HEK293T (cell line): Measurements from ENCODE around the gene FILIP1L.

Experiments used
- CTCF ChIA-PET: fragments of 350-600 bp; formaldehyde crosslinking; extraction: SDS; loops from one replicate; lab custom pipeline; 2021; ENCODE audit warnings: antibody characterized with exemption, inconsistent platforms; lab: Yijun Ruan, JAX
- POLR2A ChIA-PET: fragments of 350-600 bp; formaldehyde crosslinking; extraction: SDS; loops from one replicate; lab custom pipeline; 2020; ENCODE audit warnings: antibody characterized with exemption, inconsistent platforms; lab: Yijun Ruan, JAX
- DNase-seq: peaks from one replicate; pipeline ENCODE4 v3.0.0; 2012; ENCODE audit warnings: mixed read lengths; ENCODE audit errors: extremely low spot score
- ARNT ChIP-seq: fragments of 450-650 bp; IDR thresholded peaks from 2 replicates; pipeline ENCODE4 v1.6.1; 2017; ENCODE audit warnings: mild to moderate bottlenecking
- BHLHE40 ChIP-seq: fragments of 450-650 bp; IDR thresholded peaks from 2 replicates; pipeline ENCODE4 v1.6.1; 2016; ENCODE audit warnings: mild to moderate bottlenecking, moderate library complexity, borderline replicate concordance
- CTBP1 ChIP-seq: fragments of 450-650 bp; IDR thresholded peaks from 2 replicates; pipeline ENCODE4 v1.6.1; 2016; ENCODE audit warnings: borderline replicate concordance
- ELF4 ChIP-seq: fragments of 450-650 bp; IDR thresholded peaks from 2 replicates; pipeline ENCODE4 v1.6.1; 2017; ENCODE audit warnings: antibody characterized with exemption
- FOXA1 ChIP-seq: fragments of 450-650 bp; IDR thresholded peaks from 2 replicates; pipeline ENCODE4 v1.6.1; 2016; ENCODE audit warnings: mild to moderate bottlenecking
- FOXK2 ChIP-seq: fragments of 450-650 bp; IDR thresholded peaks from 2 replicates; pipeline ENCODE4 v1.6.1; 2016; ENCODE audit warnings: mild to moderate bottlenecking
- FOXM1 ChIP-seq: fragments of 450-650 bp; IDR thresholded peaks from 2 replicates; pipeline ENCODE4 v1.6.1; 2017; ENCODE audit warnings: mild to moderate bottlenecking, borderline replicate concordance
- HDGF ChIP-seq: fragments of 450-650 bp; IDR thresholded peaks from 2 replicates; pipeline ENCODE4 v1.6.1; 2017; ENCODE audit warnings: antibody characterized with exemption, borderline replicate concordance
- L3MBTL2 ChIP-seq: fragments of 450-650 bp; conservative IDR thresholded peaks from 2 replicates; pipeline ENCODE4 v1.6.1; 2016; ENCODE audit warnings: mild to moderate bottlenecking
- LEF1 ChIP-seq: fragments of 450-650 bp; IDR thresholded peaks from 2 replicates; pipeline ENCODE4 v1.6.1; 2017; ENCODE audit warnings: mild to moderate bottlenecking, borderline replicate concordance
- NFRKB ChIP-seq: fragments of 450-650 bp; IDR thresholded peaks from 2 replicates; pipeline ENCODE4 v1.6.1; 2016; ENCODE audit warnings: mild to moderate bottlenecking, moderate library complexity
- SP1 ChIP-seq: fragments of 450-650 bp; IDR thresholded peaks from 2 replicates; pipeline ENCODE4 v1.6.1; 2017
- SUZ12 ChIP-seq: fragments of 450-650 bp; IDR thresholded peaks from 2 replicates; pipeline ENCODE4 v1.6.1; 2016; ENCODE audit warnings: mild to moderate bottlenecking
- TARDBP ChIP-seq: fragments of 450-650 bp; IDR thresholded peaks from 2 replicates; pipeline ENCODE4 v1.6.1; 2016
- ZNF384 ChIP-seq: fragments of 450-650 bp; IDR thresholded peaks from 2 replicates; pipeline ENCODE4 v1.6.1; 2016
- TF ChIP-seq, protein P1 (sequence below): fragments of 450-650 bp; IDR thresholded peaks from 2 replicates; pipeline ENCODE4 v1.6.1; 2016

The FILIP1L gene

DNA sequence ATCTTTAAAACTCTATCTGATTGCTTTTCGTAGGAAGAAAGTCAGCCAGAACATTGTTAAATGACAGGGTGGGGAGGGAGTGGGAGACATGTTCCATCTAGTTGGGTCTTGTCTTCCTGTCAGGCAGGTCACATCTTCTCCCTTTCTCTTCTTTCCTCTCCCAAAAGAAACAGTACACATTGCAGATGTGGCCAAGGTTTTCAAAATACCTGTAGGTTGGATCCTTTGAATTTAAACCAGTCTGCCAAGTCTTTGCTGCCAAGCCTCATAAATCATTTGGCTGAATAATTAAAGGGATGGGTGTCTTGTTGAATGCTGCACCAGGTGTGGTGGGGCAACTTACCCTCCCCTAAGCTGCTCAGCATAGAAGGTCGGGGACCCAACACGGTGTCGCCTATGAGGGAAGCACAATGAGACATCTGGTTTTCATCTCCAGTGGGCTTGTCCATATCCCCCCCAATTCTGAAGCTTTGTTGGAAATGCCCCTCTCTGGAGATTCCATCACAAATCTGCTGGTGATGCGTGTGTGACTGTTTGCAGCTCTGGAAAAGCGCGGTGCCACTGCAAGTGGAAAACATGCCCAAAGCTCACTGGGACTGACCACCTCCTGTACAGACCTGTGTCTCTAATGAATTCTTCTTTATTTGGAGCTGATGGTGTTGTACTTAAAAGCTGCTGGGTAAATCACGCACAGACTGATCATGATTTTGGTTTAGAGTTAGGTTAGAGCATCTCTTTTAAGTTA is 112.6 kb downstream of the FILIP1L start:
- POLR2A ChIA-PET = interaction anchor here (1.1 kb wide), 1 partner anchor 57 kb away, joined by 3 read pairs; no protein-coding TSS in a partner anchor
- CTCF ChIA-PET = no interaction called here

DNA sequence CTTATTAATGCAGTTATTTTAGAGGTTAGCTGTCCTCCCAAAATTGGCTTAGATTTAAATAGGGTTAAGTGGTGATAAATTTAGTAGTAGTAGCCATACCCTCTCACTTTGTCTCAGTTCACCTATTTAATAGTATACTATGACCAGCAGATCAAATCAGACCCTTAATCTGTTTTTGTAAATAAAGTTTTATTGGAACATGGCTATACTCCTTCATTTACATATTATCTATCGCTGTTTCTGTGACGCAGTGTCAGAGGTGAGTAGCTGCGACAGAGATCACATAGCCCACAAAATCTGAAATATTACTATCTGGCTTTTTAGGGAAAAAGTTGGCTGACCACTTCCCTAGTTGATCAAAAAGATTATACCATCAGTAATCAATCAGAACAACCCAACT is 113.2 kb downstream of the FILIP1L start:
- TF ChIP-seq ELF4 = no peak
- CTCF ChIA-PET = no interaction called here
- DNase-seq = no peak
- POLR2A ChIA-PET = no interaction called here

More for the DNA sequence above, 112.6 kb downstream of the FILIP1L start:
- no peak for TF ChIP-seq CTBP1
- DNase-seq = no peak

DNA sequence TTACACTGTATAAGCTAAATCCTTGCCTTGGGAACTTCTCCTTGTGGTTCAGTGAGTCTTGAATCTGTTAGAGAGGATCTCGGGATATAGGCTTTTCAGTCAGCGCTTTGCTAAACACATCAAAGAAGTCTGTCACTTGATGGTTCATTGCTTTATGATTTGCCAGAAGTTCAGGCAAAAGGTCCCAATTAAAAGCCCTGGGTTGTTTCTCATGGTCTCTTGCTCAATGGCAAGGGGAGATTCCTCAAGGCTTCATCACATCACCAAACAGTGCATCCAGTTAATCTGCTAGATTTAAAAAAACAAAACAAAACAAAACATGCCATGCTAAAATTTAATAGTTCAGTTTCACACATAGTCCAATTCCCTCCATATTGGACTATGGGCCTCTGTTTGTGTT is 114.8 kb downstream of the FILIP1L start:
- ChIA-PET CTCF (no interaction called here), POLR2A (no interaction called here)
- DNase-seq = no peak
- TF ChIP-seq BHLHE40 (no peak), FOXA1 (no peak), SUZ12 (no peak), LEF1 (no peak), ELF4 (no peak), CTBP1 (no peak), SP1 (no peak), ARNT (no peak), FOXK2 (no peak), TARDBP (no peak), FOXM1 (no peak), HDGF (no peak), NFRKB (no peak), ZNF384 (no peak)
- TF ChIP-seq, protein P1, sequence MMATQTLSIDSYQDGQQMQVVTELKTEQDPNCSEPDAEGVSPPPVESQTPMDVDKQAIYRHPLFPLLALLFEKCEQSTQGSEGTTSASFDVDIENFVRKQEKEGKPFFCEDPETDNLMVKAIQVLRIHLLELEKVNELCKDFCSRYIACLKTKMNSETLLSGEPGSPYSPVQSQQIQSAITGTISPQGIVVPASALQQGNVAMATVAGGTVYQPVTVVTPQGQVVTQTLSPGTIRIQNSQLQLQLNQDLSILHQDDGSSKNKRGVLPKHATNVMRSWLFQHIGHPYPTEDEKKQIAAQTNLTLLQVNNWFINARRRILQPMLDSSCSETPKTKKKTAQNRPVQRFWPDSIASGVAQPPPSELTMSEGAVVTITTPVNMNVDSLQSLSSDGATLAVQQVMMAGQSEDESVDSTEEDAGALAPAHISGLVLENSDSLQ = no peak

DNA sequence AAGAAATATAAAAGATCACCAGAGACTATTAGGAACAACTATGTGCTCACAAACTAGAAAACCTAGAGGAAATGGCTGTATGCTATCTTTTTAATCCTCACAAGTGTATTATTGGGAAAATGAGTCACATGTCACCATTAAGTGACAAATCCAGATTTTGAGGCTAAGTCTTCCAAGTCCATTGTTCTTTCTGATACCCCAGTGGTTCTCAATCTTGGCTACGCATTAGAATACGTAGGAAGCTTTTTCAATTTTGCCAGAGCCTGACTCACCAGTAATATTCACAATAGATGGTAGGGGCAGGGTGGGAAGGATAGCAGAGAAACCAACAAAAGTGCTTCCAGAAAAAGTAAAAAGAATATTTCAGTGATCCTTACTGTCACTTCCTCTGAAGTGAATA is 117.0 kb downstream of the FILIP1L start:
- DNase-seq = no peak
- ChIA-PET POLR2A (no interaction called here), CTCF (no interaction called here)
- TF ChIP-seq TARDBP (no peak), LEF1 (no peak), NFRKB (no peak), SUZ12 (no peak), ELF4 (no peak), SP1 (no peak), ARNT (no peak), FOXA1 (no peak), FOXM1 (no peak), ZNF384 (no peak), FOXK2 (no peak), CTBP1 (no peak), BHLHE40 (no peak), L3MBTL2 (no peak), HDGF (no peak)
- TF ChIP-seq, protein P1 = no peak

DNA sequence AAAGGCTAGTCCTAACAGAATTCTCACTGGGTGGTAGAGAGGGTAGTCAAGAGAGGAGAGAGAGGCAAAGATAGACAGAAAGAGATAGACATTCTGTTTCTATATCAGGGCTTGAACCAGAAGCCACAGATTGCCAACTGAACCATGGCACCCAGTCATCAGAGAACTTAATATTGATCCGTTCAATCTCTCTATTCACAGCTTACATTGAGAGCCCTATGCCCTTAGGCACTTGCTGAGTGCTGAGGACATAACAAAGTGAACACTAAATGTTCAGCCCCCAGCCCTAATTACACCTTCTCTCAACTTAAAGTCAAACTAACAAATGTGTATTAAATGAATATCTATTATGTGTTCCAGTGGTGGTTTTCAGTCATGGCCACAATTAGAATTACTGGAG is 124.1 kb downstream of the FILIP1L start:
- TF ChIP-seq HDGF = no peak
- TF ChIP-seq NFRKB = no peak
- TF ChIP-seq CTBP1 = no peak
- no peak for TF ChIP-seq L3MBTL2
- no peak for TF ChIP-seq FOXM1
- no peak for TF ChIP-seq ARNT
- no peak for TF ChIP-seq ELF4
- no peak for TF ChIP-seq SP1
- TF ChIP-seq TARDBP = no peak
- TF ChIP-seq ZNF384 = no peak
- TF ChIP-seq FOXK2 = no peak
- TF ChIP-seq BHLHE40 = no peak
- POLR2A ChIA-PET = no interaction called here
- CTCF ChIA-PET = no interaction called here
- no peak for DNase-seq

DNA sequence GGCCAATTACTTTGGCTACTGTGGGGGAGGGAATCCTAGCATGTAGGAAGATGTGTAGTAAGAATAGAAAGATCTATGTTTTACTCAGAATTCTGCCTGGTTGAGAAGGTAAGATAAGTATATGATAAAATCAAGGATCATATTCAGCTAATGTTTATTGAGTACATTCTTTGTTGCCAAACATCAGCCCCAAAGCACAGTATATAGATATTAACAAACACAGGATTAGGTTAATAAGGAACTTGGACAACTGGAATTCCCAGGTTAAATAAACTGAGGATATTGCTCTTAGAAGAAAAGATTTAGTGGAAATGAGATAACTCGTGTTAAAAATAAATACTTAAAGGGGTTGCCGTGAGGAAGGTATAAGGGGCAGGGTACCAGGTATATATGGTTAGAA is 129.6 kb downstream of the FILIP1L start:
- TF ChIP-seq BHLHE40 (no peak), LEF1 (no peak), L3MBTL2 (no peak), CTBP1 (no peak), FOXK2 (no peak), FOXM1 (no peak), ELF4 (no peak), ARNT (no peak), HDGF (no peak), FOXA1 (no peak), SP1 (no peak), SUZ12 (no peak), NFRKB (no peak), TARDBP (no peak), ZNF384 (no peak)
- TF ChIP-seq, protein P1 = no peak
- POLR2A ChIA-PET = no interaction called here
- CTCF ChIA-PET = no interaction called here

More for the DNA sequence above, 129.6 kb downstream of the FILIP1L start:
- DNase-seq = no peak
